ENCODE measurements around the gene PDE9A. TPM values are rescaled to one million over a fixed set of nuclear protein-coding genes. Genes with fewer than 3 reads are reported as not detected.

The PDE9A gene
- total and polyA plus RNA-seq, 2 experiments from 2014 or later = 26.5 to 31.1 TPM

- ATAC-seq (no peak), DNase-seq (ENCODE audit: low spot score) (no peak)
- Histone ChIP-seq H3K27ac (ENCODE audit: low read depth) (no peak overlapping the region), H3K9me2 (ENCODE audit: insufficient read depth) (no peaks in the 10 kb centered on the region), H3K79me2 (replicated peaks; ENCODE audit: insufficient read depth) (no peaks in the 10 kb centered on the region), H3K4me1 (ENCODE audit: insufficient read depth) (peaks cover 10% of the 10 kb centered on the region; the same call in 1 of the 2 replicates), H4K20me1 (replicated peaks; ENCODE audit: insufficient read depth) (no peaks in the 10 kb centered on the region), H3K27me3 (ENCODE audit: insufficient read depth) (no peaks in the 10 kb centered on the region), H3K4me3 (no peak overlapping the region), H3F3A (replicated peaks; ENCODE audit: low read depth) (0 out of 2 replicates have a peak, but pooled peaks cover 4% of the 10 kb centered on the region), H3K36me3 (ENCODE audit: insufficient read depth) (no peaks in the 10 kb centered on the region), H2AFZ (no peak overlapping the region), H3K4me2 (no peak overlapping the region)
- H3K27ac Mint-ChIP-seq = no peak overlapping the region
- H3K4me3 Mint-ChIP-seq = no peak overlapping the region
- no peaks in the 10 kb centered on the region for H3K36me3 Mint-ChIP-seq (ENCODE audit: low read depth)
- H3K9me3 Mint-ChIP-seq = no peaks in the 10 kb centered on the region
- peaks cover 18% of the 10 kb centered on the region for H3K4me1 Mint-ChIP-seq
- TF ChIP-seq POLR2AphosphoS5 (IDR thresholded peaks at IDR 0.05; ENCODE audit: low read depth) (no peak), CTCF (conservative IDR thresholded peaks at IDR 0.05; ENCODE audit: low read depth in 2 of 2) (no peak), CREB1 (CRISPR knock-in tag; IDR thresholded peaks at IDR 0.05; ENCODE audit: low read depth) (no peak), ZNF462 (CRISPR knock-in tag; IDR thresholded peaks at IDR 0.05) (no peak), ETS1 (IDR thresholded peaks at IDR 0.05) (no peak), EZH2 (IDR thresholded peaks at IDR 0.05; ENCODE audit: low read depth, unreplicated experiment) (no peak), JUNB (IDR thresholded peaks at IDR 0.05; ENCODE audit: unreplicated experiment) (no peak), EZH2phosphoT487 (IDR thresholded peaks at IDR 0.05; ENCODE audit: unreplicated experiment) (no peak), STAT1 (IDR thresholded peaks at IDR 0.05; ENCODE audit: unreplicated experiment) (no peak), ZNF114 (CRISPR knock-in tag; IDR thresholded peaks at IDR 0.05) (no peak), NANOG (IDR thresholded peaks at IDR 0.05; ENCODE audit: borderline replicate concordance) (no peak), ZNF331 (CRISPR knock-in tag; IDR thresholded peaks at IDR 0.05; ENCODE audit: low read depth) (no peak)
- TF ChIP-seq, protein P1, sequence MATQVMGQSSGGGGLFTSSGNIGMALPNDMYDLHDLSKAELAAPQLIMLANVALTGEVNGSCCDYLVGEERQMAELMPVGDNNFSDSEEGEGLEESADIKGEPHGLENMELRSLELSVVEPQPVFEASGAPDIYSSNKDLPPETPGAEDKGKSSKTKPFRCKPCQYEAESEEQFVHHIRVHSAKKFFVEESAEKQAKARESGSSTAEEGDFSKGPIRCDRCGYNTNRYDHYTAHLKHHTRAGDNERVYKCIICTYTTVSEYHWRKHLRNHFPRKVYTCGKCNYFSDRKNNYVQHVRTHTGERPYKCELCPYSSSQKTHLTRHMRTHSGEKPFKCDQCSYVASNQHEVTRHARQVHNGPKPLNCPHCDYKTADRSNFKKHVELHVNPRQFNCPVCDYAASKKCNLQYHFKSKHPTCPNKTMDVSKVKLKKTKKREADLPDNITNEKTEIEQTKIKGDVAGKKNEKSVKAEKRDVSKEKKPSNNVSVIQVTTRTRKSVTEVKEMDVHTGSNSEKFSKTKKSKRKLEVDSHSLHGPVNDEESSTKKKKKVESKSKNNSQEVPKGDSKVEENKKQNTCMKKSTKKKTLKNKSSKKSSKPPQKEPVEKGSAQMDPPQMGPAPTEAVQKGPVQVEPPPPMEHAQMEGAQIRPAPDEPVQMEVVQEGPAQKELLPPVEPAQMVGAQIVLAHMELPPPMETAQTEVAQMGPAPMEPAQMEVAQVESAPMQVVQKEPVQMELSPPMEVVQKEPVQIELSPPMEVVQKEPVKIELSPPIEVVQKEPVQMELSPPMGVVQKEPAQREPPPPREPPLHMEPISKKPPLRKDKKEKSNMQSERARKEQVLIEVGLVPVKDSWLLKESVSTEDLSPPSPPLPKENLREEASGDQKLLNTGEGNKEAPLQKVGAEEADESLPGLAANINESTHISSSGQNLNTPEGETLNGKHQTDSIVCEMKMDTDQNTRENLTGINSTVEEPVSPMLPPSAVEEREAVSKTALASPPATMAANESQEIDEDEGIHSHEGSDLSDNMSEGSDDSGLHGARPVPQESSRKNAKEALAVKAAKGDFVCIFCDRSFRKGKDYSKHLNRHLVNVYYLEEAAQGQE (IDR thresholded peaks at IDR 0.05; ENCODE audit: unreplicated experiment) = no peak
- H3K27me3 Mint-ChIP-seq (ENCODE audit: insufficient read depth, low read depth, poor library complexity) = no peaks in the 10 kb centered on the region
Measured at GRCh38 chr21:42636520-42637266, 16.7 kb upstream of the PDE9A start.
